Lower lobe of right lung (tissue), 2 donors: ENCODE measurements around the gene SLC9A9. TPM values are rescaled to one million over a fixed set of nuclear protein-coding genes. Genes with fewer than 3 reads are reported as not detected.
A peak's percentile ranks its signal among the peaks of the same experiment; 100 is the strongest.

Source experiments
- ATAC-seq, 2 donors: fragments of 200-7000 bp; cut with Tn5 transposase; one replicate each; pipeline ENCODE4 v1.9.1; 2020 to 2022; ENCODE audit warnings: mild to moderate bottlenecking in 2 of 2, moderate library complexity in 2 of 2
- DNase-seq: peaks from one replicate; pipeline ENCODE4 v3.0.0-alpha.2; 2020
- H3K27ac ChIP-seq: fragments of 200-600 bp; one replicate; pipeline ENCODE4 v1.8.0; 2022
- H3K27me3 ChIP-seq: fragments of 200-600 bp; one replicate; pipeline ENCODE4 v1.8.0; 2022; ENCODE audit warnings: low read depth
- H3K36me3 ChIP-seq: fragments of 200-600 bp; one replicate; pipeline ENCODE4 v1.8.0; 2022; ENCODE audit warnings: mild to moderate bottlenecking
- H3K4me1 ChIP-seq: fragments of 200-600 bp; one replicate; pipeline ENCODE4 v1.8.0; 2022
- H3K4me3 ChIP-seq: fragments of 200-600 bp; one replicate; pipeline ENCODE4 v1.8.0; 2022; ENCODE audit warnings: mild to moderate bottlenecking
- H3K9me3 ChIP-seq: fragments of 200-600 bp; one replicate; pipeline ENCODE4 v1.8.0; 2022
- intact Hi-C: fragments of 100-400 bp; cut with DNase I; formaldehyde crosslinking; loops from one replicate; pipeline ENCODE4 v1.11.0; 2022
- total RNA-seq: library from RNA; stranded (reverse); fragmentation: NEBNext Ultra II Directional; extraction: Animal tissue kit (Norgen Biotek cat#: 25700); gene quantifications from one replicate; pipeline ENCODE4 v1.2.1, GENCODE V29; 2021
- TF ChIP-seq, protein P1 (sequence below): fragments of 200-600 bp; IDR thresholded peaks from one replicate; pipeline ENCODE4 v1.8.0; 2022; ENCODE audit warnings: antibody characterized with exemption, mild to moderate bottlenecking
- donor health status: DM: no; HTN: yes; CAD: no; lungs with severe emphysema.

Gene SLC9A9
- total RNA-seq, 1 donor from 2014 or later = 15.6 TPM

DNA sequence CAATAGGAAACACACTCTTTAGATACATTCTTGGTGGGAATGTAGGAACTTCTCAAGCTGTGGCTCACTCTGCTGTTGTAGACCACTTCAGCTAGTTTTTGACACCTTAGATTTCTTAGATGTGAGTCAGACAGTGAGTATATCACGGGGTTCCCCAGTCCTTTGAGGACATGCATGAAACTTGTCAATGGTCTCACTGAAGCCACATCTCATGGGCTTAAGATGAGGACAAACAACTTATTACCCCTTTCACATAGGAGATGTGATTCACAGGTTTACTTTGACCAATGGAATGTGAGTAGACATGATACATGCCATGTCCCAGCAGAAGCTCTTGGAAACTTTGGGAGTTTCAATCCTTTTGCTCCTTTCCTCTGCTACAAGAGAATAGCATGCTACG lies 403.1 kb downstream of the SLC9A9 start:
- no peaks in the 10 kb centered on the region for H3K27me3 ChIP-seq
- no peaks in the 10 kb centered on the region for H3K36me3 ChIP-seq
- H3K27ac ChIP-seq = no peak overlapping the region
- H3K4me1 ChIP-seq = peaks cover 16% of the 10 kb centered on the region
- DNase-seq = no peak
- no peak overlapping the region for H3K4me3 ChIP-seq
- no peak for ATAC-seq
- intact Hi-C loops = no loop called here
- TF ChIP-seq, protein P1, sequence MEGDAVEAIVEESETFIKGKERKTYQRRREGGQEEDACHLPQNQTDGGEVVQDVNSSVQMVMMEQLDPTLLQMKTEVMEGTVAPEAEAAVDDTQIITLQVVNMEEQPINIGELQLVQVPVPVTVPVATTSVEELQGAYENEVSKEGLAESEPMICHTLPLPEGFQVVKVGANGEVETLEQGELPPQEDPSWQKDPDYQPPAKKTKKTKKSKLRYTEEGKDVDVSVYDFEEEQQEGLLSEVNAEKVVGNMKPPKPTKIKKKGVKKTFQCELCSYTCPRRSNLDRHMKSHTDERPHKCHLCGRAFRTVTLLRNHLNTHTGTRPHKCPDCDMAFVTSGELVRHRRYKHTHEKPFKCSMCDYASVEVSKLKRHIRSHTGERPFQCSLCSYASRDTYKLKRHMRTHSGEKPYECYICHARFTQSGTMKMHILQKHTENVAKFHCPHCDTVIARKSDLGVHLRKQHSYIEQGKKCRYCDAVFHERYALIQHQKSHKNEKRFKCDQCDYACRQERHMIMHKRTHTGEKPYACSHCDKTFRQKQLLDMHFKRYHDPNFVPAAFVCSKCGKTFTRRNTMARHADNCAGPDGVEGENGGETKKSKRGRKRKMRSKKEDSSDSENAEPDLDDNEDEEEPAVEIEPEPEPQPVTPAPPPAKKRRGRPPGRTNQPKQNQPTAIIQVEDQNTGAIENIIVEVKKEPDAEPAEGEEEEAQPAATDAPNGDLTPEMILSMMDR = no peak
- no peaks in the 10 kb centered on the region for H3K9me3 ChIP-seq

DNA sequence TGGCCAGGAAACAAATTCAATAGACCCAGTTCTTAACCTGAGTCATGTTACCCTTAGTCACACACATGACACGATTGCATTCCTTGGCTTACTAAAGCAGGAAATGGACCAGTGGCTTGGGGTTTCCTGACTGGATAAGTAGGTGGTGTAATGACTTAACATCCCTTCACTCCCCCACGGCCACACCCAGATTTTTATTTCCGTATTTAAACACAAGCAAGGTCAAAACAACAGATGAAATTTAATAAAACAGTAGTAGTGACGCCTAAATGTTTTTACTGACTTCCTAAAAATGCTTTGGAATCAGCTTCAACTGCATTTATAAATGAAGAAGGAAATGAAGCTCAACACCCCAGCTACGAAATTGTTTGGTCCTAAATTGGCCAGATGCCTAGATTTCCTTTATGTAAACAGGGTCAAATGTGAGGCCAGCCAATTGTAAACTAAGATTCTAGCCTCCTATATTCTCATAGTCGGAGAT lies 404.4 kb downstream of the SLC9A9 start:
- no peak overlapping the region for H3K4me3 ChIP-seq
- no peaks in the 10 kb centered on the region for H3K36me3 ChIP-seq
- no peaks in the 10 kb centered on the region for H3K27me3 ChIP-seq
- ATAC-seq (peak; percentile 95), DNase-seq (peak; percentile 57)
- peak overlapping the region; percentile 29 for H3K27ac ChIP-seq
- H3K4me1 ChIP-seq = peaks cover 16% of the 10 kb centered on the region
- intact Hi-C loops = no loop called here
- no peaks in the 10 kb centered on the region for H3K9me3 ChIP-seq
- TF ChIP-seq, protein P1 = no peak

DNA sequence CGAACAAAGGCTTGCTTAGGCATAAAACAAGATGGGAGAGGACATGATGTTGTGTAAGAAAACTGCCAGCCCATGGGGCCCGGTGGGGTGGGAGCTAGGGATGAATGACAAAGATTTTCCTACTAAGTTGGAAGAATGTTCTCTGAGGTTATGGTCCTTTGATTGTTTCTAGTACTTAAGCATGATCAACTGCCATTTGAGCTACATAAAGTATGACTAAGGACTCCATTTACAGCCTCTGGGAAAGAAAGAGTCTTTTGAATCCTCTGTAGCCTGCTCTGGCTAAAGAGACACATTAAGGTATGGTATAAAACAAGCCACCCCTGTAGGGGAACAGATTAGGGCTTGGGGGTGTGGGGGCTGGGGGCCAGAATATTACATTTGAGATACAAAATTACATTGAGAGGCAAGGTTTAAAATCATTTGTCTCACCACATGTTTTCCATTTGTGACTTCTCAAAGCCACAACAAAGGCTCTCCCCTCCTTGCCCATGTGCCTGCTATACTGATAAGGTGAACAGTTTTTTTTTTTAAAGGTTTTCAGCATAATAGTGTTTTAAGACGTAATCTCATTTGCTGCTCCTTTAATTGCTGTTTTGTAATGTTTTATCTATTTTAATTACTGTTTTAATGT lies 405.3 kb downstream of the SLC9A9 start:
- H3K36me3 ChIP-seq = no peaks in the 10 kb centered on the region
- ATAC-seq (no peak), DNase-seq (no peak)
- no peaks in the 10 kb centered on the region for H3K9me3 ChIP-seq
- peaks cover 16% of the 10 kb centered on the region for H3K4me1 ChIP-seq
- intact Hi-C loops = no loop called here
- no peaks in the 10 kb centered on the region for H3K27me3 ChIP-seq
- TF ChIP-seq, protein P1 = no peak
- no peak overlapping the region for H3K4me3 ChIP-seq
- H3K27ac ChIP-seq = peak overlapping the region; percentile 29

DNA sequence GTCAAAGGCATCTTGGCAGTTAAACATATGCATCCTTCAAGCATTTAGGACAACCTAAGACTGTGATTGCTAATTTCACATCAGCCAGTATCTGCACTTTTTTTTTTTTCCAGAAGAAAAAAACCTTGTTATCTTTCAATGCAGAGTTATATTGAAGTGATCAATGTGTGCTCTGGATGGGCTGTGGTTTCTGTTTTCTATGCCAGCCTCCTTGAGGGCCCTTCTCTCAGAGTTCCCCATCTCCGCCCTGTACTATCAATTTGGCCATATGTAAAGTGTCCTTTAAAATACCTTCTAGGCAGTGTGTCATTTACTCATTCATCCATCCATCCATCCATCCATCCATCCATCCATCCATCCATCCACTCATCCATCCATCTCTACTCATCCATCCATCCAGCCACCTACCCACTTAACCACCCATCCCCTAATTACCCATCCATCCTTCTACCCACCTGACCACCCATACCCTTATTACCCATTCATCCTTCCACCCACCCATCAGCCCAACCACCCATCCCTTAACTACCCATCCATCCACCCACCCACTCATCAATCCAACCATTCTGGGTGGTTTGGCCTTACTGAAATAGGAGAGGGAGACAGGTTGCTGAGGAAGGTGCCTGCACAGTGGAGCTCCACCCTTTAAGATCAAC lies 406.6 kb downstream of the SLC9A9 start:
- Histone ChIP-seq H3K4me1 (peaks cover 16% of the 10 kb centered on the region), H3K27ac (no peak overlapping the region), H3K27me3 (no peaks in the 10 kb centered on the region), H3K9me3 (no peaks in the 10 kb centered on the region), H3K4me3 (no peak overlapping the region), H3K36me3 (no peaks in the 10 kb centered on the region)
- TF ChIP-seq, protein P1 = no peak
- ATAC-seq = no peak
- intact Hi-C loops = no loop called here
- no peak for DNase-seq

DNA sequence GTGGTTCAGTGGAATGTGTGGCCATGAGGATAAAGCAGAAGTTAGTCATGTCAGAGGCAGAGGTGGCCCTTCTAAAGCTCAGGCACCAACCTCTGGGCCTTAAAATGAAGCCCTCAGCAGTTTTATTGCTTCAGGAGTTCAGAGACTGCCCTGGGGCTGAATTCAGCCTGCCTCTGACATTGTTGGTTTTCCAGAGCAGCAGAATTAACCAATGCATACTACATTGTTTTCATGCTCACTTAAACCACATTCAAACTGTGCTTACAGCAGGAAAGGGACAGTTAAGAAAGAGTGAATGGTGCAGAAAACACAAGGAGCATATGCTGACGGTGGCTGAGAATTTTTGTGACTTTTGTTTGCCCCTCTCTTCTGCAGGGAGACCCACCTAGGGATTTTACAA lies 408.5 kb downstream of the SLC9A9 start:
- no peak overlapping the region for H3K27ac ChIP-seq
- no peaks in the 10 kb centered on the region for H3K27me3 ChIP-seq
- H3K36me3 ChIP-seq = no peaks in the 10 kb centered on the region
- H3K4me3 ChIP-seq = no peak overlapping the region
- no peaks in the 10 kb centered on the region for H3K9me3 ChIP-seq
- peaks cover 16% of the 10 kb centered on the region for H3K4me1 ChIP-seq
- no peak for DNase-seq
- intact Hi-C loops = no loop called here
- TF ChIP-seq, protein P1 = no peak
- no peak for ATAC-seq
